ENCODE results near the gene CFAP54. TPM values are rescaled to one million over a fixed set of nuclear protein-coding genes. Genes with fewer than 3 reads are reported as not detected.

Gene CFAP54
- polyA plus RNA-seq, 3 donors = not detected

DNA sequence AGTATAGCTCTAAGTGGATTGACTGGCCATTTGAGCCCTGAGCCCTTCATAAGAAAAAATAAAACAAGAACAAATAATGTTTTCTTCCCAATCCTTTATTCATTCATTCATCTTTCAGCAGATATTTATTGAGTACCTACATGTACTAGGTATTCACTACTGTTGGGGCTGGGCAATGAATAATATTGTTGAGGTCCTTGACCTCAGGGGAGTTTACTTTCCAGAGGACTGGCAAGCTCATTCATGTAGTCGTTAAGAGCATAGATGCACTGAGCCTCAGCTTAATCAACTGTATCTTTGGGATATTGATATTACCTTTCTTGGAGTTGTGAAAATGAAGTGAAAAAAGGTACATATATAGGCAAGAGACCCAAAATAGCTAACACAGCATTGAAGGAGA, 7.6 kb downstream of the CFAP54 start:
- no peaks in the 10 kb centered on the region for H3K27me3 ChIP-seq (ENCODE audit: control insufficient read depth in 2 of 2, insufficient read depth in 2 of 2, low read length in 2 of 2)
- peaks cover 10 to 12% of the 10 kb centered on the region in 2 donors for H3K4me1 ChIP-seq (ENCODE audit: control insufficient read depth in 1 of 2, insufficient read depth in 2 of 2, low read length in 2 of 2)
- Mint-ChIP-seq H3K27ac (no peak overlapping the region), H3K9me3 (peaks cover 0 to 2% (median 0%) of the 10 kb centered on the region in 7 donors), H3K4me3 (no peak overlapping the region), H3K27me3 (ENCODE audit: low read depth in 3 of 3) (peaks cover 2 to 5% (median 4%) of the 10 kb centered on the region in 3 donors), H3K4me1 (peaks cover 16% of the 10 kb centered on the region), H3K36me3 (no peaks in the 10 kb centered on the region)
- no peak overlapping the region for H2AFZ ChIP-seq (ENCODE audit: insufficient read depth, low read depth, low read length, poor library complexity, severe bottlenecking)
- intact Hi-C loops (cut with micrococcal nuclease) = loop anchor here in 1 of 2 donors (10.0 kb wide), 1 partner anchor 102 kb away; no protein-coding TSS in a partner anchor
- H3K27ac ChIP-seq (ENCODE audit: low read depth in 1 of 2, low read length in 2 of 2) = no peak overlapping the region
- TF ChIP-seq, protein P1, sequence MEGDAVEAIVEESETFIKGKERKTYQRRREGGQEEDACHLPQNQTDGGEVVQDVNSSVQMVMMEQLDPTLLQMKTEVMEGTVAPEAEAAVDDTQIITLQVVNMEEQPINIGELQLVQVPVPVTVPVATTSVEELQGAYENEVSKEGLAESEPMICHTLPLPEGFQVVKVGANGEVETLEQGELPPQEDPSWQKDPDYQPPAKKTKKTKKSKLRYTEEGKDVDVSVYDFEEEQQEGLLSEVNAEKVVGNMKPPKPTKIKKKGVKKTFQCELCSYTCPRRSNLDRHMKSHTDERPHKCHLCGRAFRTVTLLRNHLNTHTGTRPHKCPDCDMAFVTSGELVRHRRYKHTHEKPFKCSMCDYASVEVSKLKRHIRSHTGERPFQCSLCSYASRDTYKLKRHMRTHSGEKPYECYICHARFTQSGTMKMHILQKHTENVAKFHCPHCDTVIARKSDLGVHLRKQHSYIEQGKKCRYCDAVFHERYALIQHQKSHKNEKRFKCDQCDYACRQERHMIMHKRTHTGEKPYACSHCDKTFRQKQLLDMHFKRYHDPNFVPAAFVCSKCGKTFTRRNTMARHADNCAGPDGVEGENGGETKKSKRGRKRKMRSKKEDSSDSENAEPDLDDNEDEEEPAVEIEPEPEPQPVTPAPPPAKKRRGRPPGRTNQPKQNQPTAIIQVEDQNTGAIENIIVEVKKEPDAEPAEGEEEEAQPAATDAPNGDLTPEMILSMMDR (IDR thresholded peaks at IDR 0.05) = no peak
- WGBS (ENCODE audit: insufficient coverage) = no CpG with 5 or more reads among the region's 1 CpG
- no peak overlapping the region for H3K4me2 ChIP-seq (replicated peaks; ENCODE audit: extremely low read depth, low read length, poor library complexity, severe bottlenecking)
- no peak overlapping the region for H3K9ac ChIP-seq (ENCODE audit: insufficient read depth, low read length, poor library complexity, severe bottlenecking)
- no peak for DNase-seq
- H3K4me3 ChIP-seq (replicated peaks in 1 of 3; ENCODE audit: low read depth in 2 of 3, low read length in 3 of 3) = no peak overlapping the region
- H3K9me3 ChIP-seq (replicated peaks in 1 of 2; ENCODE audit: control insufficient read depth in 1 of 2, insufficient read depth in 1 of 2, low read length in 2 of 2) = no peaks in the 10 kb centered on the region
- no peaks in the 10 kb centered on the region for H3K36me3 ChIP-seq (replicated peaks in 1 of 2; ENCODE audit: control insufficient read depth in 1 of 2, insufficient read depth in 2 of 2, low read length in 2 of 2)
- no peaks in the 10 kb centered on the region for H4K20me1 ChIP-seq (ENCODE audit: insufficient read depth, low read length)
- H3K79me2 ChIP-seq (ENCODE audit: insufficient read depth, low read length) = no peaks in the 10 kb centered on the region

DNA sequence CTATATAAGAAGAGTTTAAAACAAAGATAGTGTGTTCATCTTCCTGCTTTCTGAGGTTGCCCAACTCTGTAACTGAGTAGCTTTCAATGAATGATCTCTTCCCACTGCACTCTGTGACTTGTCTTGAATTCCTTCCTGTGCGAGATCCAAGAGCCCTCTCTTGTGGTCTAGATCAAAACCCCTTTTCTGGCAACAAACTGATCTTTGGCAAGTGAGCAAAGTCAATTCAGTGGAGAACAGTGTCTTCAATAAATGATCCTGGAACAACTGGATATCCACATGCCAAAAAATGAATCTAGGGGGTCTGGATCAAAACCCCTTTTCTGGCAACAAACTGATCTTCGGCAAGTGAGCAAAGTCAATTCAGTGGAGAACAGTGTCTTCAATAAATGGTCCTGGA, 8.5 kb downstream of the CFAP54 start:
- Mint-ChIP-seq H3K9me3 (peaks cover 0 to 2% (median 0%) of the 10 kb centered on the region in 7 donors), H3K36me3 (no peaks in the 10 kb centered on the region), H3K4me3 (no peak overlapping the region), H3K27me3 (ENCODE audit: low read depth in 3 of 3) (peaks cover 2 to 4% (median 2%) of the 10 kb centered on the region in 3 donors), H3K27ac (no peak overlapping the region), H3K4me1 (peaks cover 17% of the 10 kb centered on the region)
- no peak overlapping the region for H2AFZ ChIP-seq (ENCODE audit: insufficient read depth, low read depth, low read length, poor library complexity, severe bottlenecking)
- TF ChIP-seq, protein P1 (IDR thresholded peaks at IDR 0.05) = no peak
- no peak for DNase-seq
- H3K9me3 ChIP-seq (replicated peaks in 1 of 2; ENCODE audit: control insufficient read depth in 1 of 2, insufficient read depth in 1 of 2, low read length in 2 of 2) = no peaks in the 10 kb centered on the region
- 48% methylated on average over 2 of the region's 2 CpGs for WGBS (ENCODE audit: insufficient coverage)
- H3K36me3 ChIP-seq (replicated peaks in 1 of 2; ENCODE audit: control insufficient read depth in 1 of 2, insufficient read depth in 2 of 2, low read length in 2 of 2) = no peaks in the 10 kb centered on the region
- H3K4me1 ChIP-seq (ENCODE audit: control insufficient read depth in 1 of 2, insufficient read depth in 2 of 2, low read length in 2 of 2) = peaks cover 10 to 12% of the 10 kb centered on the region in 2 donors
- H4K20me1 ChIP-seq (ENCODE audit: insufficient read depth, low read length) = no peaks in the 10 kb centered on the region
- no peak overlapping the region for H3K4me3 ChIP-seq (replicated peaks in 1 of 3; ENCODE audit: low read depth in 2 of 3, low read length in 3 of 3)
- H3K4me2 ChIP-seq (replicated peaks; ENCODE audit: extremely low read depth, low read length, poor library complexity, severe bottlenecking) = no peak overlapping the region
- H3K27ac ChIP-seq (ENCODE audit: low read depth in 1 of 2, low read length in 2 of 2) = no peak overlapping the region
- no peaks in the 10 kb centered on the region for H3K27me3 ChIP-seq (ENCODE audit: control insufficient read depth in 2 of 2, insufficient read depth in 2 of 2, low read length in 2 of 2)
- no peak overlapping the region for H3K9ac ChIP-seq (ENCODE audit: insufficient read depth, low read length, poor library complexity, severe bottlenecking)
- intact Hi-C loops (cut with micrococcal nuclease) = loop anchor here in 1 of 2 donors (10.0 kb wide), 1 partner anchor 103 kb away; no protein-coding TSS in a partner anchor
- H3K79me2 ChIP-seq (ENCODE audit: insufficient read depth, low read length) = no peaks in the 10 kb centered on the region

Data from CD14-positive monocyte (primary cell).